ENCODE results near the gene GLUD2.
"Not testable (repeated sequence)": the region's sequence is repeated elsewhere in the genome, so short reads cannot be mapped to it uniquely, and the experiment has no call there.

GLUD2 gene

DNA sequence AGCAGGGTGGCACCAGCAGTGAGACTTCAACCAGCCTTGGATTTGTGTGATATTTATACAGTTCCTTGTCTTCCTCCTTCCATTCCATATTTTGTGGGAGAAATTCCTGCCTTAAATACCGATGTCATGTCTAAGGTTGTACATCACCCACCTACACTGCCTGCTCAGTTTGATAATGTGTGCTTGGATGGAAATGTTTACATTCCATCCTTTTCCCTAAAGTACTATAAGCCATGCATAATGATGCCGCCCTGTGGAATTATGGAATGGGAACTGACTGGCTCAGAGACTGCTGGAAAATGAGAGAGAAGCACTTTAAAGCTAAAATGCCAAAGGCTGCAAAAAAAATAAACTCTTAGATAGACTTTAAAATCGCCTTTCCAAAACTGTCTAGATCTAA lies 11.3 kb upstream of the GLUD2 start:
- no peak overlapping the region for H3K27ac ChIP-seq
- no peaks in the 10 kb centered on the region for H3K4me1 ChIP-seq (ENCODE audit: control insufficient read depth in 1 of 2, insufficient read depth in 1 of 2, low read depth in 1 of 2, low read length in 1 of 2)
- no peaks in the 10 kb centered on the region for H3K36me3 ChIP-seq
- no peaks in the 10 kb centered on the region for H3K27me3 ChIP-seq
- no peaks in the 10 kb centered on the region for H3K9me3 ChIP-seq
- H3K4me3 ChIP-seq (ENCODE audit: low read depth in 1 of 2, low read length in 1 of 2) = no peak overlapping the region
- TF ChIP-seq, protein P1, sequence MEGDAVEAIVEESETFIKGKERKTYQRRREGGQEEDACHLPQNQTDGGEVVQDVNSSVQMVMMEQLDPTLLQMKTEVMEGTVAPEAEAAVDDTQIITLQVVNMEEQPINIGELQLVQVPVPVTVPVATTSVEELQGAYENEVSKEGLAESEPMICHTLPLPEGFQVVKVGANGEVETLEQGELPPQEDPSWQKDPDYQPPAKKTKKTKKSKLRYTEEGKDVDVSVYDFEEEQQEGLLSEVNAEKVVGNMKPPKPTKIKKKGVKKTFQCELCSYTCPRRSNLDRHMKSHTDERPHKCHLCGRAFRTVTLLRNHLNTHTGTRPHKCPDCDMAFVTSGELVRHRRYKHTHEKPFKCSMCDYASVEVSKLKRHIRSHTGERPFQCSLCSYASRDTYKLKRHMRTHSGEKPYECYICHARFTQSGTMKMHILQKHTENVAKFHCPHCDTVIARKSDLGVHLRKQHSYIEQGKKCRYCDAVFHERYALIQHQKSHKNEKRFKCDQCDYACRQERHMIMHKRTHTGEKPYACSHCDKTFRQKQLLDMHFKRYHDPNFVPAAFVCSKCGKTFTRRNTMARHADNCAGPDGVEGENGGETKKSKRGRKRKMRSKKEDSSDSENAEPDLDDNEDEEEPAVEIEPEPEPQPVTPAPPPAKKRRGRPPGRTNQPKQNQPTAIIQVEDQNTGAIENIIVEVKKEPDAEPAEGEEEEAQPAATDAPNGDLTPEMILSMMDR (IDR thresholded peaks at IDR 0.05) = no peak

GRCh38 chrX:121036951-121037350 lies 10.5 kb upstream of the GLUD2 start:
- Histone ChIP-seq H3K27me3 (no peaks in the 10 kb centered on the region), H3K27ac (no peak overlapping the region), H3K4me1 (ENCODE audit: control insufficient read depth in 1 of 2, insufficient read depth in 1 of 2, low read depth in 1 of 2, low read length in 1 of 2) (no peaks in the 10 kb centered on the region), H3K36me3 (no peaks in the 10 kb centered on the region), H3K9me3 (no peaks in the 10 kb centered on the region), H3K4me3 (ENCODE audit: low read depth in 1 of 2, low read length in 1 of 2) (no peak overlapping the region)
- TF ChIP-seq, protein P1 (IDR thresholded peaks at IDR 0.05) = no peak

DNA sequence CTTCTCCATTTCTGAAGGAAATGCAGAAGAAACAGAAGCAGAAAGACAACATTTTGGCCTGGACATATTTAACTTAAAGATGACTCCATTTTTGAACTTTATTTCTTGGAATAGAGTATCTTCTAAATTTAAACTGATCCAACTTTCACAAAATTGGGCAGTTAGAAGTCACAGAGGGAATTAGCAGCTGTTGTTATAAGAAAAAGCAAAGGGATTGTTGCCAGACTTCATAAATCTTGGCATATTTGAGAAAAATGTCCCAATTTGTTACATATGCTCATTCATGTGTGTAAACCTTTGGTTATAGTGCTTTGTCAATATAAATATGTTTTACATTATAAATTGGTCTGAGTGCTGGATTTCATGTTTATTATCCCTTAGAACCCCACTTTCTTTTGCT lies 3.4 kb downstream of the GLUD2 start:
- no peak overlapping the region for H3K27ac ChIP-seq
- H3K36me3 ChIP-seq = no peaks in the 10 kb centered on the region
- no peaks in the 10 kb centered on the region for H3K9me3 ChIP-seq
- H3K4me3 ChIP-seq (ENCODE audit: low read depth in 1 of 2, low read length in 1 of 2) = no peak overlapping the region
- TF ChIP-seq, protein P1 (IDR thresholded peaks at IDR 0.05) = no peak
- no peaks in the 10 kb centered on the region for H3K4me1 ChIP-seq (ENCODE audit: control insufficient read depth in 1 of 2, insufficient read depth in 1 of 2, low read depth in 1 of 2, low read length in 1 of 2)
- H3K27me3 ChIP-seq = peaks cover 25% of the 10 kb centered on the region

DNA sequence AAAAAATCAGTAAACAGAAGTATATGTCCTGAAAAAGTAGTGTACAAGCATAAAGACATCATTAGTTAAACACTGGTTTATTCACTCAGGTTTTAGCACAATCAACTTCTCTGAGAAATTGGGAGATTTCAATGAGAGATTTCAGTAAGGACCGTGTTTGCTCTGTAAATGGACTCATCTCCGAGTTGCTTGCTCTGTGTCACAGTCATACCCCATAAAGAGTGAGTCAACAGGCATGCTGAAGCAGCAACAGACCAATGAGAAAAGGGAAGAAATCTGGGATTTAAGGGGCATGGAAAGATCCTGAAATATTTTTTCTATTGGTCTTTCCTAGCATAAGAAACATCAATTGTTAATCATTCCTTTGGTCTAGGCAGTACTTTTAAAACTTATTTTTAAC lies 4.7 kb downstream of the GLUD2 start:
- Histone ChIP-seq H3K4me3 (ENCODE audit: low read depth in 1 of 2, low read length in 1 of 2) (no peak overlapping the region), H3K27ac (no peak overlapping the region), H3K9me3 (no peaks in the 10 kb centered on the region), H3K36me3 (no peaks in the 10 kb centered on the region), H3K27me3 (peaks cover 12% of the 10 kb centered on the region), H3K4me1 (ENCODE audit: control insufficient read depth in 1 of 2, insufficient read depth in 1 of 2, low read depth in 1 of 2, low read length in 1 of 2) (no peaks in the 10 kb centered on the region)
- TF ChIP-seq, protein P1 (IDR thresholded peaks at IDR 0.05) = no peak

- H3K9me3 ChIP-seq = no peaks in the 10 kb centered on the region
- no peaks in the 10 kb centered on the region for H3K4me1 ChIP-seq (ENCODE audit: control insufficient read depth in 1 of 2, insufficient read depth in 1 of 2, low read depth in 1 of 2, low read length in 1 of 2)
- TF ChIP-seq, protein P1 (IDR thresholded peaks at IDR 0.05) = no peak
- H3K36me3 ChIP-seq = no peaks in the 10 kb centered on the region
- no peak overlapping the region for H3K4me3 ChIP-seq (ENCODE audit: low read depth in 1 of 2, low read length in 1 of 2)
- no peaks in the 10 kb centered on the region for H3K27me3 ChIP-seq
- no peak overlapping the region for H3K27ac ChIP-seq
Observed at GRCh38 chrX:121062289-121062688, 14.9 kb downstream of the GLUD2 start.

GRCh38 chrX:121064579-121064978 lies 17.2 kb downstream of the GLUD2 start:
- TF ChIP-seq, protein P1 (IDR thresholded peaks at IDR 0.05) = no peak
- Histone ChIP-seq H3K4me3 (ENCODE audit: low read depth in 1 of 2, low read length in 1 of 2) (no peak overlapping the region), H3K4me1 (ENCODE audit: control insufficient read depth in 1 of 2, insufficient read depth in 1 of 2, low read depth in 1 of 2, low read length in 1 of 2) (no peaks in the 10 kb centered on the region), H3K27ac (no peak overlapping the region), H3K36me3 (no peaks in the 10 kb centered on the region), H3K9me3 (no peaks in the 10 kb centered on the region), H3K27me3 (no peaks in the 10 kb centered on the region)

- H3K4me3 ChIP-seq (ENCODE audit: low read depth in 1 of 2, low read length in 1 of 2); H3K36me3 ChIP-seq; H3K4me1 ChIP-seq (ENCODE audit: control insufficient read depth in 1 of 2, insufficient read depth in 1 of 2, low read depth in 1 of 2, low read length in 1 of 2); H3K9me3 ChIP-seq; H3K27me3 ChIP-seq; H3K27ac ChIP-seq: not testable (repeated sequence)
Observed at GRCh38 chrX:121084247-121084646, 36.8 kb downstream of the GLUD2 start.
